Activated T-helper 9 cell treated with anti-CD3 and anti-CD28 coated beads, Interleukin-2, amount 50 U/mL, for 16 hours (primary cell): ENCODE results near the gene SCO2.

ENCODE experiments used
- DNase-seq: peaks from one replicate; pipeline ENCODE4 v3.0.0-alpha.2; 2020; ENCODE audit warnings: low read depth

SCO2 gene

GRCh38 chr22:50525104-50525857 is at the start of gene SCO2:
Gene SCO2, minus strand, starts transcription at chr22:50525598. Its CDS starts 1,187 bp downstream, at chr22:50524411.
- peak; percentile 98 for DNase-seq

- DNase-seq, result no peak
These were observed 49.0 kb upstream of the SCO2 start for GRCh38 chr22:50574383-50574755.

- DNase-seq, result no peak
These were observed 48.3 kb upstream of the SCO2 start for GRCh38 chr22:50573491-50574382.

GRCh38 chr22:50572965-50573364 is 47.6 kb upstream of the SCO2 start:
- DNase-seq, result no peak

GRCh38 chr22:50571264-50572175 is 46.1 kb upstream of the SCO2 start:
- DNase-seq, result no peak

- no peak for DNase-seq
These were observed 45.5 kb upstream of the SCO2 start for GRCh38 chr22:50570861-50571260.

GRCh38 chr22:50569896-50570535 is 44.6 kb upstream of the SCO2 start:
- no peak for DNase-seq

- DNase-seq, result no peak
These were observed 43.7 kb upstream of the SCO2 start for GRCh38 chr22:50569041-50569459.

GRCh38 chr22:50568626-50569025 is 43.2 kb upstream of the SCO2 start:
- no peak for DNase-seq

GRCh38 chr22:50567721-50568252 is 42.4 kb upstream of the SCO2 start:
- no peak for DNase-seq

- no peak for DNase-seq
These were observed 38.9 kb upstream of the SCO2 start for GRCh38 chr22:50564289-50564688.

- no peak for DNase-seq
These were observed 38.2 kb upstream of the SCO2 start for GRCh38 chr22:50563413-50564160.

- peak; percentile 95 for DNase-seq
These were observed 37.4 kb upstream of the SCO2 start, which contains the start of gene SYCE3 for GRCh38 chr22:50562523-50563412. Gene SYCE3, minus strand, starts transcription at chr22:50562919. Its CDS starts 6,514 bp downstream, at chr22:50556405.

- DNase-seq, result no peak
These were observed 36.3 kb upstream of the SCO2 start for GRCh38 chr22:50561401-50562358.

- DNase-seq, result no peak
These were observed 34.6 kb upstream of the SCO2 start for GRCh38 chr22:50560034-50560433.

- no peak for DNase-seq
These were observed 31.3 kb upstream of the SCO2 start for GRCh38 chr22:50556703-50557102.

GRCh38 chr22:50553310-50553709 is 27.9 kb upstream of the SCO2 start:
- no peak for DNase-seq

- DNase-seq, result no peak
These were observed 25.9 kb upstream of the SCO2 start for GRCh38 chr22:50551160-50551752.
